GM12875 (cell line): ENCODE results near the gene TRPC4AP.

Experiments
- H3K4me3 ChIP-seq: one replicate; pipeline ENCODE4 v1.5.1; 2011; ENCODE audit warnings: low read depth, low read length, control low read depth
- TF ChIP-seq, protein P1 (sequence below): IDR thresholded peaks from 2 replicates; pipeline ENCODE4 v1.5.1; 2011; ENCODE audit warnings: low read depth, mild to moderate bottlenecking, control low read depth, inconsistent platforms, low read length, moderate library complexity, borderline replicate concordance; ENCODE audit not compliant: insufficient read depth

The TRPC4AP gene

DNA sequence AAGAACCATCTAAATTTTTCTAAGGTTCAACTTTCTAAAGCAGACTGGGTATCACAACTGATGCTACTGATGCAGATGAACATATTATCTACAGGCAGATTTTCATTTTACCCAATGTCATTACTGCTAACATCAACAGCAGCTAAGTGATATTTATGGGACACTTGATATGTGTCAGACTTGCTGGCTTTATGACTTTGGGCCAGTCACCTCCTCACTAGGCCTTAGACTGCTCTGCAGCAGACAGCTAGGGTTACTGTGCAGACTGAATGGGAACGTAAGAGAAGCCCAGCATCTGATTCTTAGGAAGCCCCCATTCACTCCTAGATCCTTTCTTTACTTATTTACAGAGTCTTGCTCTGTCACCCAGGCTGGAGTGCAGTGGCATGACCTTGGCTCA, 70.8 kb downstream of the TRPC4AP start:
- no peak overlapping the region for H3K4me3 ChIP-seq
- TF ChIP-seq, protein P1, sequence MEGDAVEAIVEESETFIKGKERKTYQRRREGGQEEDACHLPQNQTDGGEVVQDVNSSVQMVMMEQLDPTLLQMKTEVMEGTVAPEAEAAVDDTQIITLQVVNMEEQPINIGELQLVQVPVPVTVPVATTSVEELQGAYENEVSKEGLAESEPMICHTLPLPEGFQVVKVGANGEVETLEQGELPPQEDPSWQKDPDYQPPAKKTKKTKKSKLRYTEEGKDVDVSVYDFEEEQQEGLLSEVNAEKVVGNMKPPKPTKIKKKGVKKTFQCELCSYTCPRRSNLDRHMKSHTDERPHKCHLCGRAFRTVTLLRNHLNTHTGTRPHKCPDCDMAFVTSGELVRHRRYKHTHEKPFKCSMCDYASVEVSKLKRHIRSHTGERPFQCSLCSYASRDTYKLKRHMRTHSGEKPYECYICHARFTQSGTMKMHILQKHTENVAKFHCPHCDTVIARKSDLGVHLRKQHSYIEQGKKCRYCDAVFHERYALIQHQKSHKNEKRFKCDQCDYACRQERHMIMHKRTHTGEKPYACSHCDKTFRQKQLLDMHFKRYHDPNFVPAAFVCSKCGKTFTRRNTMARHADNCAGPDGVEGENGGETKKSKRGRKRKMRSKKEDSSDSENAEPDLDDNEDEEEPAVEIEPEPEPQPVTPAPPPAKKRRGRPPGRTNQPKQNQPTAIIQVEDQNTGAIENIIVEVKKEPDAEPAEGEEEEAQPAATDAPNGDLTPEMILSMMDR, result no peak

DNA sequence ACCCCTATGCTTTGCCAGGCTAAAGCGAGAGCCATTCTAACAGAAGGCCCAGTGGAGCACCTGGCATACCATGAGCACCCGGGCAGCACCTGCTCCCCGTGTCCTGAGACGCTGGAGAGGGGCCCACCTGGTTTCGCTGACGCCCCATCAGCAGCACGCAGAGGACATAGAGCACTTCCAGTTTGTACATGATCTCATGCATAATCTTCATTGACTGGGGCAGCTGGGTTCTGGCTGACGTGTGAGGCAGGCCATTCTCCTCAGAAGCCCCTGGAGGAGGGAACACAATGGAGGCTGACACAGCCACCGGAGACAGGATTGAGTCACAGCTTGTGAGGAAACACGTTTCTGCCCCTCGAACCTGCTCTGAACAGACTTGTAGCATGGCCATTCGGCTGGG, 71.5 kb downstream of the TRPC4AP start:
- H3K4me3 ChIP-seq, result no peak overlapping the region
- TF ChIP-seq, protein P1, result no peak

DNA sequence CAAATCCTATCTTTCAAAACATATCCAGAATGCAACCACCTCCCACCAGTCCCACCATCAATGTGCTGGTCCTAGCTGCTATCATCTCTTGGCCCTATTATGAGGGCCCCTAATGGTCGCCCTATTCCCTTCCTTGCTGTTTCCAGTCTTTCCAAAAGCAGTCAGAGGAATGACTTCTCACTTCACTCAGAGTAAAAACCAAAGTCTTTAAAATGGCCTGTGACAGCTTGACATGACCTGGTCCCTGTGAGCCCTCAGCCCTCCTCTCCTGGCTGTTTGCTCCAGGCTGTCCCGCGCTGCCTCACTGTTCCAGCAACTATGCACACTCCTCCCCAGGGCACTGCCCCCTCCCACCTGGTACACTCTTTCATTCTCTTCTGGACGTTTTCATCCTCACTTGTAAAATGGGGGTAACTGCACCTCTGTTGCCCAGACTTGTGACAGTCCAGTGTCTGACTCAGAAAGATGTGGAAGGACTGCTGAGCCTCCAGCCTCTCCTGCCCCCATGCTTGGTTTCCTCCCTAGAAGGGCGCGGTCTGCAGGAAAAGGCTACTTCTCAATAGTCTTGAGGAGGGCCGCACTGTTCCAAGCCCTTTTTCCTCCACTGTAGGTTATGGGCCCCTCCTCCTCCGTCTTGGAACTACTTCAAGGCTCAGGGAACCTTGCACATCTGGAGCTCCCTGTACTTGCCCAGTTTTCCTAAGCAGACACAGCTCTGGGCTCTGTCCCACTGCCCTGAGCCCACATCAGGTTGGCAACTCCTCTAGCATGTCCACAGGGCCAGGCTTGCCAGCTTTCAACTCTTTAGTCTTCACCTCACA, 72.3 kb downstream of the TRPC4AP start:
- TF ChIP-seq, protein P1, result no peak
- H3K4me3 ChIP-seq, result no peak overlapping the region

DNA sequence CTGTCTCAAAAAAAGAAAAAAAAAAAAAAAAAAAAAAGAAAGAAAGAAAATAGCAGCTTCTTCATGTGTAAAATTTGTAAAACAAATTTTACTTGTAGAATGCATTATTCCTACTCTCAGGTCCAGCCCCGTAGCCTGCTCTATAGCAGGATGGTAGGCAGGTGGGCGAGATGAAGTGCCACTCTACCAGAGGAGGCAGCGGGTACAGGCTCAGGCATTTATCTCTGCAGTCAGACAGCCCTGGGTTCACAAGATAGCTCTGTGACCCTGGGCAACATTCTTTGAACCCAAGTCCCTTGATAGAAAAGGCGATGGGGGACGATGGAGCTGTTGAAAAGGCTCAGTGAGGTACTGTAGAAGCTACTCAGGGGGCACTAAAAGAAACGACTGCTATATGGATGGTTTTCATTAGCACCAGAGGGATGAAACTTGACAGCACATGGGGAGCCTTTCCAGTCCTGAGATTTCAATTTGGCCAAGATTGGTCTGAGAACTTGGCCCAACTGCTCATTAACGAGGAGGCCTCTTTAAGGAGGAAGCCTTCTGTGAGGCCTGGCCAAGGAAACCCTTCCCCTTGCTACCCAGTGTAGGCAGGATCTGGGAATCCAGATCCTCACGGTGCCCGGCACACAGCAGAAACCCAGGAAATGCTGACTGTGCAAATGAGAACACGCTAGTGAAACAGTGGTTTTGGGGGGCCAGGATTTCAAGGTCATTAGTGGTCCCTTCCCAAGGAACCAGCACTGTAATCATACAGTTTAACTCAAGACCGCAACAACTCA, 73.8 kb downstream of the TRPC4AP start:
- TF ChIP-seq, protein P1, result no peak

DNA sequence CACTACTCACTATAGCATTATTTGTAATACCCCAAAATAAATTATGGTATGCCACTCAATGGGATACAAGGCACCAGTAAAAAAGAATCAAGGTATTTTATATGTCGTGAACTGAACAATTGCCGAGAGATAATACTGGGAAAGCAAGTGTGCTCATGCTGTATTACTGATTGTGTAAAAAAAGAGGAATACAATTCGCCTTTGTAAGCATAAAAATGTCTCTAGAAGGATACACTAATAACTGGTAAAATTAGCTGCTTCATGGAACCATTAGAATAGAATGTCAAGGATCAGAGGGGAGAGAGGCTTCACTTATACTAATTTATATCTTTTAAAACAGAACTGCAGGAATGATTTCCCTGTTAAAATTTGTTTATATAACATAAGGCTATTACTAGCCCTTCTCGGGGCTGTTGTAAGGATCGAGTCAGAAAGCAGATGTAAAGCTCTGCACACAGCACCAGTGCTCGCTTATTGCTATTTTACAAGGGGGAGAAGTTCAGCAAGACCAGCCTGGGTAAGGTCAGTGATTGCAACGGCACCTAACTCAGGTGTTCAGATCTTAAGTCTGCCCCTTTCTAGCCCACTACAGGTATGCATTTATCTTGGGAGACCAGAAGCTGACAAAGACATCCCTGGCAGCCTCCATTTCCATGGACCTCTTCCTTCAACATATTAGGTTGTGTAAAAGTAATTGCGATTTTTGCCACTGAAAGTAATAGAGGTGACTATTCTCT, 75.3 kb downstream of the TRPC4AP start:
- TF ChIP-seq, protein P1, result no peak
- H3K4me3 ChIP-seq, result no peak overlapping the region

More for the DNA sequence above, 73.8 kb downstream of the TRPC4AP start:
- no peak overlapping the region for H3K4me3 ChIP-seq

DNA sequence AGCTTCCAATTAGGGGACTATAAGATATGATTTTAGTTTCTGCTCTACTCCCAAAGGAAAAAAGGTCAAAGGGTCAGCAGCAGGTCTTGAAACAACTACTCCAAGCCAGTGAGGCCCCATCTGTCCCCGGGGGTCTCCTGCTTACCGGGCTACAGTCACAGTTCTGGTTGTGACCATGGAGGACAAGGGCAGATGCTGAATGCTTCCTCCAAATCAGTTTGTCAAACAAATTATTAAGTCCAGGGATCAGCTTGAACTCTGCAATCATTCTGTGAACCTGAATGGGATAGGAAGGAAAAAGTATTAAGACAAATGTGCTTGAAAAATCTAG, 76.8 kb downstream of the TRPC4AP start:
- no peak overlapping the region for H3K4me3 ChIP-seq
- TF ChIP-seq, protein P1, result no peak
